Osteoblast (primary cell): Measurements from ENCODE around the gene PKLR. TPM values are rescaled to one million over a fixed set of nuclear protein-coding genes. Genes with fewer than 3 reads are reported as not detected.
"Not testable (repeated sequence)": the region's sequence is repeated elsewhere in the genome, so short reads cannot be mapped to it uniquely, and the experiment has no call there.

Experiments
- DNase-seq: peaks from one replicate; pipeline ENCODE4 v3.0.0; 2011; ENCODE audit warnings: low spot score, mixed read lengths; ENCODE audit not compliant: insufficient read length; ENCODE audit errors: missing footprints
- H2AFZ ChIP-seq: 2 replicates; pipeline ENCODE4 v1.6.0; 2011; ENCODE audit warnings: mild to moderate bottlenecking, low read length
- H3K27ac ChIP-seq: 2 replicates; pipeline ENCODE4 v1.5.1; 2011; ENCODE audit warnings: mild to moderate bottlenecking, low read depth, low read length, moderate library complexity
- H3K27me3 ChIP-seq: 2 replicates; pipeline ENCODE4 v1.6.0; 2012; ENCODE audit warnings: mild to moderate bottlenecking, control low read depth, inconsistent platforms, low read length, moderate library complexity; ENCODE audit not compliant: insufficient read depth
- H3K36me3 ChIP-seq: 2 replicates; pipeline ENCODE4 v1.5.1; 2011; ENCODE audit warnings: mild to moderate bottlenecking, low read length, control low read depth, moderate library complexity; ENCODE audit not compliant: insufficient read depth
- H3K4me1 ChIP-seq: 2 replicates; pipeline ENCODE4 v1.5.1; 2011; ENCODE audit warnings: mild to moderate bottlenecking, low read length, control low read depth, moderate library complexity; ENCODE audit not compliant: insufficient read depth
- H3K4me2 ChIP-seq: 2 replicates; pipeline ENCODE4 v1.6.0; 2011; ENCODE audit warnings: mild to moderate bottlenecking, low read length; ENCODE audit not compliant: insufficient read depth
- H3K4me3 ChIP-seq: fragments of 200-600 bp; sonication (generic); 3 replicates; pipeline ENCODE4 v1.5.1; 2012; ENCODE audit warnings: mild to moderate bottlenecking, low read length, inconsistent platforms; ENCODE audit not compliant: insufficient read depth
- H3K79me2 ChIP-seq: 2 replicates; pipeline ENCODE4 v1.6.0; 2012; ENCODE audit warnings: mild to moderate bottlenecking, low read length, control low read depth, inconsistent platforms; ENCODE audit not compliant: insufficient read depth
- H3K9me3 ChIP-seq: 2 replicates; pipeline ENCODE4 v1.5.1; 2011; ENCODE audit warnings: low read depth, low read length, control low read depth
- H4K20me1 ChIP-seq: 2 replicates; pipeline ENCODE4 v1.6.0; 2012; ENCODE audit warnings: mild to moderate bottlenecking, low read length, control low read depth; ENCODE audit not compliant: insufficient read depth
- total RNA-seq: library from RNA; depleted of rRNA; stranded (reverse); fragments of >200 nt; gene quantifications from 2 replicates; pipeline ENCODE4 v1.2.3, GENCODE V29; 2012
- TF ChIP-seq, protein P1 (sequence below): IDR thresholded peaks from 2 replicates; pipeline ENCODE4 v1.5.1; 2011; ENCODE audit warnings: mild to moderate bottlenecking, low read depth, low read length, moderate library complexity; ENCODE audit errors: extremely low read depth

Gene PKLR
- total RNA-seq, 1 donor: not detected

GRCh38 chr1:155247667-155248553, 53.3 kb downstream of the PKLR start:
- H3K4me1 ChIP-seq: peaks cover 20% of the 10 kb centered on the region

GRCh38 chr1:155246796-155247195, 54.4 kb downstream of the PKLR start:
- not testable (repeated sequence) for H3K27me3 ChIP-seq, H3K9me3 ChIP-seq, H3K27ac ChIP-seq, H3K4me2 ChIP-seq, H3K4me3 ChIP-seq, DNase-seq, H2AFZ ChIP-seq, H4K20me1 ChIP-seq
- Histone ChIP-seq H3K4me1 (peaks cover 23% of the 10 kb centered on the region), H3K36me3 (peaks cover 16% of the 10 kb centered on the region), H3K79me2 (peaks cover 17% of the 10 kb centered on the region)

More at GRCh38 chr1:155247667-155248553, 53.3 kb downstream of the PKLR start:
- Histone ChIP-seq H3K27ac (no peak overlapping the region), H3K4me3 (no peak overlapping the region), H4K20me1 (no peaks in the 10 kb centered on the region), H3K36me3 (peaks cover 20% of the 10 kb centered on the region), H3K79me2 (peaks cover 8% of the 10 kb centered on the region), H3K9me3 (no peaks in the 10 kb centered on the region), H3K27me3 (no peaks in the 10 kb centered on the region), H2AFZ (no peak overlapping the region), H3K4me2 (no peak overlapping the region)
- DNase-seq: no peak
- TF ChIP-seq, protein P1, sequence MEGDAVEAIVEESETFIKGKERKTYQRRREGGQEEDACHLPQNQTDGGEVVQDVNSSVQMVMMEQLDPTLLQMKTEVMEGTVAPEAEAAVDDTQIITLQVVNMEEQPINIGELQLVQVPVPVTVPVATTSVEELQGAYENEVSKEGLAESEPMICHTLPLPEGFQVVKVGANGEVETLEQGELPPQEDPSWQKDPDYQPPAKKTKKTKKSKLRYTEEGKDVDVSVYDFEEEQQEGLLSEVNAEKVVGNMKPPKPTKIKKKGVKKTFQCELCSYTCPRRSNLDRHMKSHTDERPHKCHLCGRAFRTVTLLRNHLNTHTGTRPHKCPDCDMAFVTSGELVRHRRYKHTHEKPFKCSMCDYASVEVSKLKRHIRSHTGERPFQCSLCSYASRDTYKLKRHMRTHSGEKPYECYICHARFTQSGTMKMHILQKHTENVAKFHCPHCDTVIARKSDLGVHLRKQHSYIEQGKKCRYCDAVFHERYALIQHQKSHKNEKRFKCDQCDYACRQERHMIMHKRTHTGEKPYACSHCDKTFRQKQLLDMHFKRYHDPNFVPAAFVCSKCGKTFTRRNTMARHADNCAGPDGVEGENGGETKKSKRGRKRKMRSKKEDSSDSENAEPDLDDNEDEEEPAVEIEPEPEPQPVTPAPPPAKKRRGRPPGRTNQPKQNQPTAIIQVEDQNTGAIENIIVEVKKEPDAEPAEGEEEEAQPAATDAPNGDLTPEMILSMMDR: no peak

DNA sequence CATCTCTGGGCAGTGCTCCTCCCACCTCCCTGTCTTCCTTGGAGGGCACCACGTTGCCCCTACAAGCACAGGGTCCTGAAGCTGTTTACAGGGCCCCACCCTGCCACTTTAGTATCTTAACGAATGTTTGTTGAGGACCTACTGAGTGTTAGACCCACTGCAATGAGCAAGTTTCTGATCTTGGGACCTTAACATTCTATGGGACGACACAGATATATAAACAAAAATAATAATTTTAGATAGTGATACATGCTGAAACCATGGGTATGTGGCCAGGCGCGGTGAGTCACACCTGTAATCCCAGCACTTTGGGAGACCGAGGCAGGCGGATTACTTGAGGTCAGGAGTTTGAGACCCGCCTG, 56.1 kb downstream of the PKLR start:
- no peaks in the 10 kb centered on the region for H3K9me3 ChIP-seq
- peak overlapping the region; percentile 97 for H2AFZ ChIP-seq
- H3K4me2 ChIP-seq: peak overlapping the region; percentile 93
- TF ChIP-seq, protein P1: no peak
- H3K79me2 ChIP-seq: peaks cover 26% of the 10 kb centered on the region
- H3K27ac ChIP-seq: peak overlapping the region; percentile 75
- no peaks in the 10 kb centered on the region for H3K27me3 ChIP-seq
- peaks cover 23% of the 10 kb centered on the region for H3K4me1 ChIP-seq
- H3K4me3 ChIP-seq: peak overlapping the region; percentile 75
- DNase-seq: no peak
- no peaks in the 10 kb centered on the region for H4K20me1 ChIP-seq
- peaks cover 11% of the 10 kb centered on the region for H3K36me3 ChIP-seq

DNA sequence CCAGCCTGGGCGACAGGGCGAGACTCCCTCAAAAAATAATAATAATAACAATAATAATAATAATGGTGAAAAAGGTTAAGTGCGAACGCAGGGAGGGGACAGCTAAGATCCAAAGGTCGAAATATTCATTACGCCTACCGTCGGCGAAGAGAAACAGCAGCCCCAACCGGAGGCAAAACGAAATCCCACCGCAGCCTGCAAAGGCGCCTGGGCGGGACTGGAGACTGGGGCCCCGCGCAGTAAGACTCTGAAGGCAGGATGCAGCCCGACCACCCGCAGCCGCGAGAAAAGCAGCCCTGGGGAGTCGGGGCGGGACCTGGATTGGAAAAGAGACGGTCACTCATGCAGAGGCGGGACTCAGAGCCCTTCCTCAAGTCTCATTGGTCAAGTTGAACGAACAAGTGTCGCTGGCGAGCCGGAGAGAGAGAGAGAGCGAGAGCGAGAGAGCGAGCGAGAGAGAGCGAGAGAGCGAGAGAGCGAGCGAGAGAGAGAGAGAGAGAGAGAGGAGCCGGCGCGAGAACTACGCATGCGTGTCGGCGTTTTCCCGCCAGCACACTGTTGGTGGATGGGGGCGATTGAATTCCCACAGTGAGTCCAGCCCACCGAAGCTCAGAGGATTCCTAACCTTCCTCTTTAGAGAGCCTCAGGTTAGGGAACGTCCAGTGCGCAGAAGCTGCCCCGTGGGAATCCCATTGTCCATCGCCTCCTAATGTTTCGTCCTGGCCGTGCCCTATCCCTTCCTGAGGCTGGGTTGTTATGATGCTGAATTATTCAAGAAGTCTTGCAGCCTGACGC, 56.7 kb downstream of the PKLR start:
- no peaks in the 10 kb centered on the region for H4K20me1 ChIP-seq
- no peaks in the 10 kb centered on the region for H3K27me3 ChIP-seq
- H3K9me3 ChIP-seq: no peaks in the 10 kb centered on the region
- H3K36me3 ChIP-seq: peaks cover 11% of the 10 kb centered on the region
- H3K4me2 ChIP-seq: peak overlapping the region; percentile 93
- H3K4me3 ChIP-seq: peak overlapping the region; percentile 75
- TF ChIP-seq, protein P1: no peak
- H3K27ac ChIP-seq: peak overlapping the region; percentile 75
- peak; percentile 99 for DNase-seq
- H3K79me2 ChIP-seq: peaks cover 32% of the 10 kb centered on the region
- peaks cover 23% of the 10 kb centered on the region for H3K4me1 ChIP-seq
- H2AFZ ChIP-seq: peak overlapping the region; percentile 97
